ENCODE results near the gene RSF1.

DNA sequence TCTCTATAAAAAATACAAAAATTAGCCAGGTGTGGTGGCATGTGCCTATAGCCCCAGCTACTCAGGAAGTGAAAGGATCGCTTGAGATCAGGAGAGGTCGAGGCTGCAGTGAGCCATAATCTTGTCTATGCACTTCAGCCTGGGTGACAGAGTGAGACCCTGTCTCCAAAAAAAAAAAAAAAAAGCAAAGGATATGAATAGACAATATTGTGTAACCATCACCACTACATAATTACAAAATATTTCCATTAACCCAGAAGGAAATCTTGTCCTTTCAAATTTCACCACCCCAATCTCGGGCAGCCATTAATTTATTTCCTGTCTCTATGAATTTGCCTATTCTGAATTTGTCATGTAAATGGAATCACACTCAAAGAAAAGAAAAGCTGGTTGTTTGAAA lies 21.2 kb downstream of the RSF1 start:
- no peak for TF ChIP-seq CTCF (tag by site-specific recombination; IDR thresholded peaks at IDR 0.05)
- no peak for TF ChIP-seq ZSCAN18 (tag by site-specific recombination; IDR thresholded peaks at IDR 0.05)
- TF ChIP-seq ZNF155 (tag by site-specific recombination; IDR thresholded peaks at IDR 0.05) = no peak
- TF ChIP-seq, protein P1, sequence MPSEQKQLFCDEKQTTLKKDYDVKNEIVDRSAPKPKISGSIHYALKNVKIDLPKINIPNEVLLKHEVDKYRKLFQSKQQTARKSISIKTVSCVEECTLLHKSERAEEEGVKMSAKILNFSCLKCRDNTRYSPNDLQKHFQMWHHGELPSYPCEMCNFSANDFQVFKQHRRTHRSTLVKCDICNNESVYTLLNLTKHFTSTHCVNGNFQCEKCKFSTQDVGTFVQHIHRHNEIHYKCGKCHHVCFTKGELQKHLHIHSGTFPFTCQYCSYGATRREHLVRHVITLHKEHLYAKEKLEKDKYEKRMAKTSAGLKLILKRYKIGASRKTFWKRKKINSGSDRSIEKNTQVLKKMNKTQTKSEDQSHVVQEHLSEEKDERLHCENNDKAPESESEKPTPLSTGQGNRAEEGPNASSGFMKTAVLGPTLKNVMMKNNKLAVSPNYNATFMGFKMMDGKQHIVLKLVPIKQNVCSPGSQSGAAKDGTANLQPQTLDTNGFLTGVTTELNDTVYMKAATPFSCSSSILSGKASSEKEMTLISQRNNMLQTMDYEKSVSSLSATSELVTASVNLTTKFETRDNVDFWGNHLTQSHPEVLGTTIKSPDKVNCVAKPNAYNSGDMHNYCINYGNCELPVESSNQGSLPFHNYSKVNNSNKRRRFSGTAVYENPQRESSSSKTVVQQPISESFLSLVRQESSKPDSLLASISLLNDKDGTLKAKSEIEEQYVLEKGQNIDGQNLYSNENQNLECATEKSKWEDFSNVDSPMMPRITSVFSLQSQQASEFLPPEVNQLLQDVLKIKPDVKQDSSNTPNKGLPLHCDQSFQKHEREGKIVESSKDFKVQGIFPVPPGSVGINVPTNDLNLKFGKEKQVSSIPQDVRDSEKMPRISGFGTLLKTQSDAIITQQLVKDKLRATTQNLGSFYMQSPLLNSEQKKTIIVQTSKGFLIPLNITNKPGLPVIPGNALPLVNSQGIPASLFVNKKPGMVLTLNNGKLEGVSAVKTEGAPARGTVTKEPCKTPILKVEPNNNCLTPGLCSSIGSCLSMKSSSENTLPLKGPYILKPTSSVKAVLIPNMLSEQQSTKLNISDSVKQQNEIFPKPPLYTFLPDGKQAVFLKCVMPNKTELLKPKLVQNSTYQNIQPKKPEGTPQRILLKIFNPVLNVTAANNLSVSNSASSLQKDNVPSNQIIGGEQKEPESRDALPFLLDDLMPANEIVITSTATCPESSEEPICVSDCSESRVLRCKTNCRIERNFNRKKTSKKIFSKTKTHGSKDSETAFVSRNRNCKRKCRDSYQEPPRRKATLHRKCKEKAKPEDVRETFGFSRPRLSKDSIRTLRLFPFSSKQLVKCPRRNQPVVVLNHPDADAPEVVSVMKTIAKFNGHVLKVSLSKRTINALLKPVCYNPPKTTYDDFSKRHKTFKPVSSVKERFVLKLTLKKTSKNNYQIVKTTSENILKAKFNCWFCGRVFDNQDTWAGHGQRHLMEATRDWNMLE (tag by site-specific recombination; conservative IDR thresholded peaks at IDR 0.05; ENCODE audit: low read depth) = no peak
- TF ChIP-seq KLF7 (tag by site-specific recombination; IDR thresholded peaks at IDR 0.05; ENCODE audit: borderline replicate concordance) = no peak
- no peak for TF ChIP-seq ZNF274 (IDR thresholded peaks at IDR 0.05; ENCODE audit: low read length)
- TF ChIP-seq ZNF274 (tag by site-specific recombination; IDR thresholded peaks at IDR 0.05; ENCODE audit: borderline replicate concordance) = no peak
- no peak for TF ChIP-seq ZNF138 (tag by site-specific recombination; IDR thresholded peaks at IDR 0.05; ENCODE audit: borderline replicate concordance)
- no peak for TF ChIP-seq ZNF629 (tag by site-specific recombination; IDR thresholded peaks at IDR 0.05)

Data from HEK293 (cell line).